ENCODE measurements around the gene MCCD1.

DNA sequence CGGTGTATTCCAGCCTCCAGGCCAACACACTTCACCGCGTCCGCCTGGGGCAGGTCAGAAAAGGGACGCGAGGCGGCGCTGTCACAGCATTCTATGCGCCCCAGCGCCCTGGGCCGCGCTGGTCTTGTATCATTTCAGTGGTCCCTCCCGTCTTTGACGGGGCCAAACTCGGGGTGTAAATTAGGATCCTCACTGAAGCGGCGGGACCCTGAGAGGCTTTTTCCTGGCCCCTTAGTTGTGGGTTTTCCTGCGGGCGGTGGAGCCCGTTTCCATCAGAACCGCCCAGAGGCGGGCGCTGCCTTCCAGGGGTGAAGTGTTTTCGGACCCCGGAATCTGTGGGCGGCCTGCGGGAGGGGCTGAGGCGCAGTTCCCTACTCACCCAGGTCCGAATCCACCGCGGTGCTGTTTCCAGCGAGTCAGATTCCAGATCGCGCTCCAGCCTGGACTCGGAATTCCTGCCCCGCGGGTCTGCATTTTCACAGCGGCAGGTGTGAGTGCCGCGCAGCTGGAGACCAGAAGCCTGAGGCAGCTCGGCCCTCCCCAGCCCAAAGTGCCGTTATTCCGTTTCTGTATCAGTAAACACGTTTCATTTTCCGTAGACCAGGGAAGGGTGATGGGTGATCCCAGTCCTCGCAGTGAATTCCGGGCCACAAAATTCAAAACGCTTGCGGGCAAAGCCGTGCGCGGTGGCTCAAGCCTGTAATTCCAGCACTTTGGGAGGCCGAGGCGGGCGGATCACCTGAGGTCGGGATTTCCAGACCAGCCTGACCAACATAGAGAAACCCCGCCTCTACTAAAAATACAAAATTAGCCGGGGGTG lies 34.7 kb upstream of the MCCD1 start:
- TF ChIP-seq, protein P1, sequence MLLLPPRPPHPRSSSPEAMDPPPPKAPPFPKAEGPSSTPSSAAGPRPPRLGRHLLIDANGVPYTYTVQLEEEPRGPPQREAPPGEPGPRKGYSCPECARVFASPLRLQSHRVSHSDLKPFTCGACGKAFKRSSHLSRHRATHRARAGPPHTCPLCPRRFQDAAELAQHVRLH (tag by site-specific recombination; IDR thresholded peaks at IDR 0.05), result 0 out of 2 replicates have a peak, but pooled peaks have one; percentile 11
- no peak for TF ChIP-seq ZNF274 (IDR thresholded peaks at IDR 0.05; ENCODE audit: low read length)
- no peak for TF ChIP-seq ZNF274 (tag by site-specific recombination; IDR thresholded peaks at IDR 0.05; ENCODE audit: borderline replicate concordance)
- no peak for TF ChIP-seq HOXA7 (CRISPR knock-in tag; IDR thresholded peaks at IDR 0.05; ENCODE audit: borderline replicate concordance)
- TF ChIP-seq ZNF776 (tag by site-specific recombination; IDR thresholded peaks at IDR 0.05; ENCODE audit: borderline replicate concordance), result no peak
- TF ChIP-seq, protein P2, sequence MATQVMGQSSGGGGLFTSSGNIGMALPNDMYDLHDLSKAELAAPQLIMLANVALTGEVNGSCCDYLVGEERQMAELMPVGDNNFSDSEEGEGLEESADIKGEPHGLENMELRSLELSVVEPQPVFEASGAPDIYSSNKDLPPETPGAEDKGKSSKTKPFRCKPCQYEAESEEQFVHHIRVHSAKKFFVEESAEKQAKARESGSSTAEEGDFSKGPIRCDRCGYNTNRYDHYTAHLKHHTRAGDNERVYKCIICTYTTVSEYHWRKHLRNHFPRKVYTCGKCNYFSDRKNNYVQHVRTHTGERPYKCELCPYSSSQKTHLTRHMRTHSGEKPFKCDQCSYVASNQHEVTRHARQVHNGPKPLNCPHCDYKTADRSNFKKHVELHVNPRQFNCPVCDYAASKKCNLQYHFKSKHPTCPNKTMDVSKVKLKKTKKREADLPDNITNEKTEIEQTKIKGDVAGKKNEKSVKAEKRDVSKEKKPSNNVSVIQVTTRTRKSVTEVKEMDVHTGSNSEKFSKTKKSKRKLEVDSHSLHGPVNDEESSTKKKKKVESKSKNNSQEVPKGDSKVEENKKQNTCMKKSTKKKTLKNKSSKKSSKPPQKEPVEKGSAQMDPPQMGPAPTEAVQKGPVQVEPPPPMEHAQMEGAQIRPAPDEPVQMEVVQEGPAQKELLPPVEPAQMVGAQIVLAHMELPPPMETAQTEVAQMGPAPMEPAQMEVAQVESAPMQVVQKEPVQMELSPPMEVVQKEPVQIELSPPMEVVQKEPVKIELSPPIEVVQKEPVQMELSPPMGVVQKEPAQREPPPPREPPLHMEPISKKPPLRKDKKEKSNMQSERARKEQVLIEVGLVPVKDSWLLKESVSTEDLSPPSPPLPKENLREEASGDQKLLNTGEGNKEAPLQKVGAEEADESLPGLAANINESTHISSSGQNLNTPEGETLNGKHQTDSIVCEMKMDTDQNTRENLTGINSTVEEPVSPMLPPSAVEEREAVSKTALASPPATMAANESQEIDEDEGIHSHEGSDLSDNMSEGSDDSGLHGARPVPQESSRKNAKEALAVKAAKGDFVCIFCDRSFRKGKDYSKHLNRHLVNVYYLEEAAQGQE (tag by site-specific recombination; IDR thresholded peaks at IDR 0.05), result peak; percentile 43; the same call in 1 of the 2 replicates
